GM13977 (cell line): ENCODE results near the gene WNT7A.

ENCODE experiments used
- DNase-seq: peaks from one replicate; pipeline ENCODE4 v3.0.0; 2012; ENCODE audit warnings: low spot score
- in situ Hi-C: fragments of 300-500 bp; cut with MboI; formaldehyde crosslinking; loops from one replicate; pipeline ENCODE4 v1.12.0; 2022; ENCODE audit warnings: low sequenced_read_pairs, low pct_unique_long_range_greater_than_20kb, mixed read lengths, inconsistent platforms; ENCODE audit not compliant: unreplicated experiment
- TF ChIP-seq, protein P1 (sequence below): IDR thresholded peaks from 2 replicates; pipeline ENCODE4 v1.5.1; 2012; ENCODE audit warnings: mild to moderate bottlenecking, control low read depth; ENCODE audit not compliant: insufficient read depth; ENCODE audit errors: extremely low read depth, missing control alignments

The WNT7A gene

DNA sequence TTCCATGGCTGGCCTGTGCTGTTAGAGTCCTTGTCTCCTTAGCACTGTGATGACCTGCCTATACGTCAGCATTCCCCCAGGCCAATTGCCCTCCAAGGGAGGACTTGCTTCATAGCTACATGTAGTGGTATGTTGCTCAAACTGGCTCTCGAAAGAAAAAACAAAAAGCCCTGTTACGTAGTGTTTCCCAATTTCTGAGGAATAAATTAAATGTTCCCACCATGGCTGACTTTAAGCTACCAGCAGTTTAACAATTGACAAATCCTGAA lies 54.6 kb downstream of the WNT7A start:
- DNase-seq, result no peak
- in situ Hi-C loops, result no loop called here

DNA sequence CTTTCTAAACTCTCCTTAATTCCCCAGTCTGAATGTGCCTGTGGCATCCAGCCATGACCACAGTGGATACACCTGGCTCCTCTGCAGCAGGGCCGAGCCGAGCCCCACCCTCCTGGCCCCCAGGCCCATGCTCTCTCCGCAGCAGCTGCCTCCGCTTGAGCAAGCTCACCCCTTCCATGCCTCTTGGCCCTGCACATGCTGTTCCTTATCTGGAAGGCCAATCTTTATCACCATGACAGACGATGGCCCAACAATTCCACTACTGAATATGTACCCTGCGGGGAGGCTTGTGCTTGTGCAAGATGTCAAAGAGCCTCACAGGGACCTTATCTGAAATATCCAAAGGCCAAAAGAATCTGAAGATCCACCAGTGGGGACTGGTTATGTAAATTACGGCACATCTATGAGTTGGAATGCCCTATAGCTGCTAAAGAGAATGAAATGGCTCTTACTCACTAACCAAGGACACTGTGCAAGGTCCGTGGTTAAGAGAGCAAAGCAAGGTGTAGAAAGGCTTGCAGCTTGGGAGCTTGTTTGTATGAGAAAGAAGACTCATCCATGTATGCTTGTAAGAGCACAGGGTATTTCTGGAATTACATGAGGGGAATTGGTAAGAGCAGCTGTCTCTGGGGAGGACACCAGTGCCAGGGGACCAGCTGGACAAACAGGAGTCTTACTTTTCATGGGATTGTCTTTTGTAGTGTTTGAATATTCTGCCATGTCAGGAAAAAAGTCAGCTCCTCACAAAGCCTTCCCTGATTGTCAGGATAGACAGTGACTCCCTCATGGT lies 55.2 kb downstream of the WNT7A start:
- in situ Hi-C loops, result no loop called here
- TF ChIP-seq, protein P1, sequence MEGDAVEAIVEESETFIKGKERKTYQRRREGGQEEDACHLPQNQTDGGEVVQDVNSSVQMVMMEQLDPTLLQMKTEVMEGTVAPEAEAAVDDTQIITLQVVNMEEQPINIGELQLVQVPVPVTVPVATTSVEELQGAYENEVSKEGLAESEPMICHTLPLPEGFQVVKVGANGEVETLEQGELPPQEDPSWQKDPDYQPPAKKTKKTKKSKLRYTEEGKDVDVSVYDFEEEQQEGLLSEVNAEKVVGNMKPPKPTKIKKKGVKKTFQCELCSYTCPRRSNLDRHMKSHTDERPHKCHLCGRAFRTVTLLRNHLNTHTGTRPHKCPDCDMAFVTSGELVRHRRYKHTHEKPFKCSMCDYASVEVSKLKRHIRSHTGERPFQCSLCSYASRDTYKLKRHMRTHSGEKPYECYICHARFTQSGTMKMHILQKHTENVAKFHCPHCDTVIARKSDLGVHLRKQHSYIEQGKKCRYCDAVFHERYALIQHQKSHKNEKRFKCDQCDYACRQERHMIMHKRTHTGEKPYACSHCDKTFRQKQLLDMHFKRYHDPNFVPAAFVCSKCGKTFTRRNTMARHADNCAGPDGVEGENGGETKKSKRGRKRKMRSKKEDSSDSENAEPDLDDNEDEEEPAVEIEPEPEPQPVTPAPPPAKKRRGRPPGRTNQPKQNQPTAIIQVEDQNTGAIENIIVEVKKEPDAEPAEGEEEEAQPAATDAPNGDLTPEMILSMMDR, result no peak
- no peak for DNase-seq

More for the DNA sequence above, 54.6 kb downstream of the WNT7A start:
- TF ChIP-seq, protein P1, result no peak

DNA sequence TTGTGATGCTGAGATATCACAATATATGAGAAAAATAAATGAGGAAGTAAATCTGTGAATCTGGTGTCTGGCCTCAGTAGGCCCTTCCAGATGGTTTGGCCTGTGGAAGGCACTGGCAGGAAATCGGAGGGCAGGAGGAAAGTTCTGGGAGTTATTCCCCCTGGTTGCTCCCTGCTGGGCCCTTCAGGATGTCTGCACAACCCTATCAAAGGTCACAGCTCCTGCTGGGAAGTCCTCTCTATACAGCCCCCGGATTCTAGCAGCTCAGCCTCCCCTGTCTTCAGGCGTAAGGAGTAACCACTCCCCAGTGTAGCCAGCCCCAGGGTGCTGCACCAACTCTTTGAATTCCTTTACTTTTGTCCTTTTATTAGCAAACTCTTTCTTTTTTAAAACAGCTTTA lies 56.2 kb downstream of the WNT7A start:
- DNase-seq, result no peak
- TF ChIP-seq, protein P1, result no peak
- in situ Hi-C loops, result no loop called here

DNA sequence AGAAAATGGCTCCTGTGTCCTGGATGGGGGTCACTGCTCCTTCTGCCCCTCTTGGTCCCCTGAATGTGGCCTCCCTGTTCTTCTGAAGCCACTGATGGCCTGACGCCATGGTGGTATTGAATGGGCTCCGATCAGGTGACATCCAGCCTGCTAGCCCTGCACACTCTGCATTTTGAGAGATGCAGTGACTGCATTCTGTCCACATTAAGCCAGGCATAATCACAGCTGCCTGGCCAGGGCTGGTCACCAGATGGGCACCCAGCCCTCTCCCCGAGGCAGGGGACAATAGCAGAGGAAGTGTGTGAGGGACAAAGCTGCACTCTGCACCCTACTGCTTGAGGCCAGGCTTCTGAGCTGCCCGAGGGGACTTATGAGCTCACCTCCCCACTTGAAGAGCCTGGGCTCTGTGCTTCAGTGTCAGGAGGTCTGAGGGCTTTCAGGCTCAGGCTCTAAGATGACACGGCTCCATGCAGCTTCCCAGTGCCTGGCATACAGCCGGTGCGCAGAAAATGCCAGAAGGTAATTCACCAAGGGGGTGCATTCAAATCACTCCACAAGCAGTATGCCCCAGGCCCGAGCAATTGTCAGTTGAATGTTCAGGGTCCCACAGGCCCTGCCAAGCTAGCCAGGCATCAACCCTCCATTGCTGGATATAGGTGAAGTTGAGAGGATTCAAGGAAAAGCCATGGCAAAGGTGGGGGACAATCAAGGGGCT lies 56.8 kb downstream of the WNT7A start:
- TF ChIP-seq, protein P1, result no peak
- no peak for DNase-seq
- in situ Hi-C loops, result no loop called here

DNA sequence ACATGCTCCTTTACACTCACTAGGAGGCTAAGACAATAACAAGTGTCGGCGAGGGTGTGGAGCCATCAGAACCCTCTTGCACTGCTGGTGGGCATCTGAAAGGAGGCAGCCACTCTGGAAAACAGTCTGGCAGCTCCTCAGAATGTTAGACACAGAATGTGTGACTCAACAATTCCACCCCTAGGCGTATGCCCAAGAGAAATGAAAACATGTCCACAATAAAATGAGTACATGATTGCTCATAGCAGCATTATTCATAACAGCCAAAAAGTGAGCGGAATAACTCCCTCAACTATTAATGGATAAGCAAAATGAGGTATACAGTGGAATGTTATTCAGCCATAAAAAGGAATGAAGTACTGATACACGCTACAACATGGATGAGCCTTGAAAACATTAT lies 57.8 kb downstream of the WNT7A start:
- TF ChIP-seq, protein P1, result no peak
- no peak for DNase-seq
- in situ Hi-C loops, result no loop called here

DNA sequence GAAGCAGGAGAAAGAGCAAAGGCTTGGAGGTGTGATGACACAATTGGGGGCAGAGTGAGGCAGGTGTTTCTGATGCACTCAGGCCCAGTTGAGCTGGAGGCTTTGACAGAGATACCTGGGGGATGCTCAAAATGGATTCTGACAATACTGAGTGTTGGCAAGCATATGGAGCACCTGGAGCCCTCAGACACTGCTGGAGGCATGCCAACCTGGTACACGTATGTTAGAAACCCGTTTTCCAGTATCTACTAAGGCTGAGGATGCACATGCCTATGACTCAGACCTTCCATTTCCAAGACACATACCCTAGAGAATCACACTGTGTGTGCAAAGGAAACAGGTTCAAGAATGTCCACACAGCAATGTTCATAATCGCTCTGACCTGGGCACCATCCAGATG lies 58.7 kb downstream of the WNT7A start:
- DNase-seq, result no peak
- TF ChIP-seq, protein P1, result no peak
- in situ Hi-C loops, result no loop called here

DNA sequence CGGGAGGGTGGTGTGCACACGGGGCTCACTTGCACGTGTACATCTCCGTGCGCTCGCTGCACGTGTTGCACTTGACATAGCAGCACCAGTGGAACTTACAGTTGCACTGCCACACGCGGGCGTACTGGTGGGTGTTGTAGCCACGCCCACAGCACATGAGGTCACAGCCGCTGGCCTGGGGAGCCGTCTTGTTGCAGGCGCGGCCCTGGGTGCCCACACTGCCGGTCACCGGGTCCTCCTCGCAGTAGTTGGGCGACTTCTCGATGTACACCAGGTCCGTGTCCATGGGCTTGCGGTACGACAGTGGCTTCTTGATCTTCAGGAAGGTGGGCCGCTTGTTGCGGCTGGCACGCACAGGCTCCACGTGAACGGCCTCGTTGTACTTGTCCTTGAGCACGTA lies 61.0 kb downstream of the WNT7A start:
- DNase-seq, result no peak
- TF ChIP-seq, protein P1, result no peak
- in situ Hi-C loops, result no loop called here
